Spleen (tissue), 11 donors: Measurements from ENCODE around the gene SPACA7. TPM values are rescaled to one million over a fixed set of nuclear protein-coding genes. Genes with fewer than 3 reads are reported as not detected.

Experiments
- DNase-seq: peaks from one replicate; pipeline ENCODE4 v3.0.0-alpha.2; 2020
- H3K27ac ChIP-seq, 8 donors: fragments of 200-600 bp; sonication (generic) in 7 of 8; 1 replicate in 4 of 8; 2 replicates in 4 of 8; pipeline versions ENCODE4 v1.5.0 to v1.8.0; 2016 to 2021; ENCODE audit warnings: inconsistent platforms in 4 of 8, mild to moderate bottlenecking in 4 of 8, moderate library complexity in 1 of 8
- H3K27me3 ChIP-seq, 7 donors: fragments of 200-600 bp; sonication (generic) in 6 of 7; replicated peaks in 1 of 7; 1 replicate in 4 of 7; 2 replicates in 3 of 7; pipeline versions ENCODE4 v1.5.0 to v1.8.0; 2016 to 2021; ENCODE audit warnings: inconsistent platforms in 3 of 7, mild to moderate bottlenecking in 1 of 7
- H3K36me3 ChIP-seq, 6 donors: fragments of 200-600 bp; sonication (generic) in 5 of 6; 1 replicate in 4 of 6; 2 replicates in 2 of 6; pipeline versions ENCODE4 v1.5.0 to v1.8.0; 2016 to 2021; ENCODE audit warnings: inconsistent platforms in 2 of 6
- H3K4me1 ChIP-seq, 6 donors: fragments of 200-600 bp; sonication (generic) in 5 of 6; 1 replicate in 3 of 6; 2 replicates in 3 of 6; pipeline versions ENCODE4 v1.5.0 to v1.8.0; 2016 to 2021; ENCODE audit warnings: inconsistent platforms in 3 of 6
- H3K4me3 ChIP-seq, 8 donors: fragments of 200-600 bp; sonication (generic) in 7 of 8; 1 replicate in 4 of 8; 2 replicates in 4 of 8; pipeline versions ENCODE4 v1.5.0 to v1.8.0; 2016 to 2021; ENCODE audit warnings: inconsistent platforms in 4 of 8, mild to moderate bottlenecking in 4 of 8, moderate library complexity in 2 of 8
- H3K9me3 ChIP-seq, 8 donors: fragments of 200-600 bp; sonication (generic) in 7 of 8; 1 replicate in 4 of 8; 2 replicates in 4 of 8; pipeline versions ENCODE4 v1.5.0 to v1.8.0; 2016 to 2021; ENCODE audit warnings: inconsistent platforms in 4 of 8
- POLR2A ChIP-seq, 3 donors: fragments of 450-650 bp; IDR thresholded peaks; one replicate each; pipeline ENCODE4 v1.5.1; 2017; ENCODE audit warnings: antibody characterized with exemption in 3 of 3, mild to moderate bottlenecking in 1 of 3
- POLR2AphosphoS5 ChIP-seq, 3 donors: sonication (generic); formaldehyde crosslinking; IDR thresholded peaks; one replicate each; pipeline ENCODE4 v1.5.1; 2017; ENCODE audit warnings: antibody characterized with exemption in 3 of 3
- WGBS, 5 donors: extraction: QIAGEN DNeasy Blood & Tissue Kit in 3 of 5; methylation state at CpG; one replicate each; pipeline versions ENCODE4 v1.1.5 to v1.1.7; 2013 to 2018; 5-methylcytosine and 5-hydroxymethylcytosine counted together
- intact Hi-C: fragments of 100-400 bp; cut with DNase I; formaldehyde crosslinking; loops from one replicate; pipeline ENCODE4 v1.15.0; 2023; ENCODE audit warnings: low total_unique reads
- polyA plus RNA-seq, 3 donors: library from polyadenylated mRNA; stranded (reverse); fragments of 200-250 nt; gene quantifications; one replicate each; pipeline ENCODE4 v1.2.1, GENCODE V29; 2013
- total RNA-seq, 7 donors: library from RNA; depleted of rRNA in 3 of 7; stranded (reverse); fragments of >200 nt in 3 of 7; fragmentation: NEBNext Ultra II Directional in 4 of 7; extraction: Animal tissue kit (Norgen Biotek cat#: 25700) in 4 of 7; gene quantifications; one replicate each; pipeline versions ENCODE4 v1.1.0 to v1.2.1, GENCODE V29; 2016 to 2021
- TF ChIP-seq, protein P1 (sequence below), 11 experiments: fragments of 200-600 bp in 7 of 11; fragments of 450-650 bp in 4 of 11; sonication (generic) in 4 of 11; IDR thresholded peaks in 8 of 11; conservative IDR thresholded peaks in 3 of 11; 1 replicate in 7 of 11; 2 replicates in 4 of 11; pipeline versions ENCODE4 v1.4.0 to v1.8.0; 2016 to 2021; ENCODE audit warnings: antibody characterized with exemption in 11 of 11, inconsistent platforms in 4 of 11, mild to moderate bottlenecking in 1 of 11
- donor health status: healthy with polysubstance abuse.
- donor health status: DM: no; HTN: no; CAD: no; lungs with moderate emphysema.
- donor health status: DM: no; HTN: no; CAD: no.
- donor health status: Bipolar disorder and iron deficiency.
- donor health status: healthy.
- donor health status: DM: no; HTN: no; CAD: no.
- donor health status: DM: yes; HTN: yes; CAD: no.

The SPACA7 gene
- total and polyA plus RNA-seq, 10 donors: not detected

DNA sequence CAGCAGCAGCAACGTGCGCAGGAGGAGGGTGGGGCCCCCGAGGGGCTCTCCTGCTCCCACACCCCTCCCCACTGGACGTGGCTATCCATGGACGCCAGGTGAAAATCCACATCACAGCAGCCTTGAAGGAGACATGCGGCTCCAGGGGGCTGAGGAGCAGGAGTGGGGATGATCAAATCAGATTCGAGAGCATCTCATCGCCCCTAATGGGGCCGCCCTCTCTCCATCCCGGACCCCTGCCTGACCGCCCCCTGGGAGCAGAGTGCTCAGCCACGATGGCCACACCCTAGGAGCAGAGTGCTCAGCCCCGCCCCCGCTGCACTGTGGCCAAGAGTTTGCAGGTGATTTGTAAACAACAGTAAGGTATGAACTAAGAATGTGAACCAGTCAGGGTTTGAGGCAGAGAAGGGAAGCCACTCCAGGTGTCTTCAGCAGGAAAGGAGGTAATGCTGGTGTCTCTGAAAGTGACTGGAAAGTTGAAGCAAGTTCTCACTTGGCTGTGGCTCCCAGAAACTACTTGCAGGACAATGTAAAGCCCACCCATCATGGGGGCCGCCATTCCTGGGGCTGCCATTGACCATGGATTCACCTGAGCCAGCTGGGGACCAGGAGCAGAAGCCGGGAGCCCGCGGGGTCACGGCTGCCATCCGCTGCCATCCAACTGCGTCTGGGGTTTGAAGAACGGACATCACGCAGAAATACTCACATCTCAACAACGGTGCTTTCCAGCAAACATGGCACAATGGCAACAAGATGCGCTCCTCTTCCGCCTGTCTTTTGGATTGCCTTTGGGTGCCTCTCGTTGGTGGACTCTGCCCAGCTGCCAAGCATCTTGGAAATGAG lies 71.8 kb downstream of the SPACA7 start:
- Histone ChIP-seq H3K27ac (no peak overlapping the region), H3K4me3 (no peak overlapping the region), H3K9me3 (no peaks in the 10 kb centered on the region), H3K36me3 (no peaks in the 10 kb centered on the region), H3K27me3 (peaks cover 0 to 77% (median 17%) of the 10 kb centered on the region in 7 donors), H3K4me1 (peaks cover 0 to 8% (median 2%) of the 10 kb centered on the region in 6 donors)
- TF ChIP-seq, protein P1, sequence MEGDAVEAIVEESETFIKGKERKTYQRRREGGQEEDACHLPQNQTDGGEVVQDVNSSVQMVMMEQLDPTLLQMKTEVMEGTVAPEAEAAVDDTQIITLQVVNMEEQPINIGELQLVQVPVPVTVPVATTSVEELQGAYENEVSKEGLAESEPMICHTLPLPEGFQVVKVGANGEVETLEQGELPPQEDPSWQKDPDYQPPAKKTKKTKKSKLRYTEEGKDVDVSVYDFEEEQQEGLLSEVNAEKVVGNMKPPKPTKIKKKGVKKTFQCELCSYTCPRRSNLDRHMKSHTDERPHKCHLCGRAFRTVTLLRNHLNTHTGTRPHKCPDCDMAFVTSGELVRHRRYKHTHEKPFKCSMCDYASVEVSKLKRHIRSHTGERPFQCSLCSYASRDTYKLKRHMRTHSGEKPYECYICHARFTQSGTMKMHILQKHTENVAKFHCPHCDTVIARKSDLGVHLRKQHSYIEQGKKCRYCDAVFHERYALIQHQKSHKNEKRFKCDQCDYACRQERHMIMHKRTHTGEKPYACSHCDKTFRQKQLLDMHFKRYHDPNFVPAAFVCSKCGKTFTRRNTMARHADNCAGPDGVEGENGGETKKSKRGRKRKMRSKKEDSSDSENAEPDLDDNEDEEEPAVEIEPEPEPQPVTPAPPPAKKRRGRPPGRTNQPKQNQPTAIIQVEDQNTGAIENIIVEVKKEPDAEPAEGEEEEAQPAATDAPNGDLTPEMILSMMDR (IDR thresholded peaks at IDR 0.05 in 8 of 11, conservative IDR thresholded peaks at IDR 0.05 in 3 of 11): no peak
- TF ChIP-seq POLR2A (IDR thresholded peaks at IDR 0.05): no peak
- DNase-seq: peak; percentile 59
- 83 to 92% (median 85%) methylated on average over 16 to 27 of the region's 27 CpGs for WGBS, 5 donors
- intact Hi-C loops: no loop called here

DNA sequence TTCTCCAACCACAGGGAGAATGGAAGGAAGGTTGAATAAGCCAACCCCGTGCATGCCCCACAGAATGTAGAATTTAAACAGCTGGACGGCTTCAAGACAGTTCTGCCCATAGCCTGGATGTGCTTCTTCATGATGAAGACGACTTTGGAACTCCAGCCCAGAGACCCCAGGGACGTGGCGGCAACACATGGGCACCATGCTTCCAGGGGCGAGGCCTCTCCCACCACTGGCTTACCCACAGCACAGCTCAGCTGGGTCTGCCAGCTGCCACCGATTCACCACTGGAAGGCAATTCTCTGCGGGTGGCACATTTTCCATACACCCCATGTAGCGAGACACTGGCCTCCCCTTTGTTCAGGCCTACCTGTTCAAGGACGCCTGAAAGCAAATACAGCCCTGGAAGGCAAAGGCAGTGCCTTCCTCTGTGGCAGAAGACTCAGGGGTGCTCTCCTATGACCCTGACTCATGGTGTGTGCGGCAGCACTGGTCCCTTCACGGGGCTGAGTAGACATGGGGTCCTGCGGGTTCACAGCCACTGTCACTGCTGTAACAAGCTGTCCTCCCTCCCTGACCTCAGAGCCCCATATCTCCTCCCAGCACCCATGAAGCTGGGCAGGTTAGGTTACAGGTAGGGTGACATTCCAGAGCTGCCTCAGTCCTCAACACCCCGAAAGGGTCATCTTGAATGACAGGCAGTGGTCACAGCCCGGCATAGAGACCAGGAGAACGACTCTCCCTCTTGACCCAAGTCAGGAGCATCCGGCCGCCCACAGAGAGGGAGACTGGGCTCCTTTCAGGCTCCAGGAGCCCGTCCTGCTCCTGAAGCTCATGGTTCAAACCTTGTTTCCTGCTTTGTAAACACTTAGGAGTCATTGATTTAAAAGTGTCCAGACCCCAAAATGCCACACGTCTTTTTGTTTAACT lies 72.7 kb downstream of the SPACA7 start:
- peak; percentile 60 for DNase-seq
- TF ChIP-seq, protein P1 (IDR thresholded peaks at IDR 0.05 in 8 of 11, conservative IDR thresholded peaks at IDR 0.05 in 3 of 11): no peak
- TF ChIP-seq POLR2AphosphoS5 (IDR thresholded peaks at IDR 0.05): no peak
- Histone ChIP-seq H3K36me3 (no peaks in the 10 kb centered on the region), H3K4me1 (peaks cover 0 to 2% (median 0%) of the 10 kb centered on the region in 6 donors), H3K27me3 (peaks cover 0 to 73% (median 8%) of the 10 kb centered on the region in 7 donors), H3K4me3 (no peak overlapping the region), H3K9me3 (no peaks in the 10 kb centered on the region), H3K27ac (no peak overlapping the region)
- 67 to 83% (median 78%) methylated on average over 13 to 20 of the region's 20 CpGs for WGBS, 5 donors
- intact Hi-C loops: no loop called here

DNA sequence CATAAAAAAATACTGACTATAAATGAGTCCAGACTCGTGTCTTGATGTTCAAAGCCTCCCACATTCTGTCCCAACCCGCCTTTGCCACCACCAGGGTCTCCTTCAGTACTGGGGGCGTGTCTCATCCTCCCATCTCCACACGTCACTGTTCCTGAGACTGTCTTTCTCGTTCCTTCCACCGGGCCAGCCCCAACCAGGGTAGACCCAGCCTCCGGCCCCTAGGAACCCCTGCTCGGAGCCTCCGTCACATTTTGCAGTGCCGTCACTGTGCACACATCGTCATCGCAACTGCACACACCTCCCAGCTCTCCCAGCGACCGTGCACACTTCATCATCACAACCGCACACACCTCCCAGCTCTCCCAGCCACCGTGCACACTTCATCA lies 73.4 kb downstream of the SPACA7 start:
- 71 to 78% (median 71%) methylated on average over 16 of the region's 16 CpGs for WGBS, 5 donors
- intact Hi-C loops: no loop called here
- no peak overlapping the region for H3K4me3 ChIP-seq
- no peak for TF ChIP-seq POLR2AphosphoS5 (IDR thresholded peaks at IDR 0.05)
- TF ChIP-seq, protein P1 (IDR thresholded peaks at IDR 0.05 in 8 of 11, conservative IDR thresholded peaks at IDR 0.05 in 3 of 11): no peak
- TF ChIP-seq POLR2A (IDR thresholded peaks at IDR 0.05): no peak
- no peaks in the 10 kb centered on the region for H3K36me3 ChIP-seq
- H3K27me3 ChIP-seq: peaks cover 0 to 71% (median 4%) of the 10 kb centered on the region in 7 donors
- H3K4me1 ChIP-seq: no peaks in the 10 kb centered on the region
- no peak overlapping the region for H3K27ac ChIP-seq
- peak; percentile 25 for DNase-seq
- H3K9me3 ChIP-seq: no peaks in the 10 kb centered on the region
